HFF-Myc (cell line): ENCODE data around the gene HP.

Source experiments
- DNase-seq: peaks from one replicate; pipeline ENCODE4 v3.0.0-alpha.2; 2011; ENCODE audit warnings: low read depth; ENCODE audit errors: extremely low read depth
- H3K4me3 ChIP-seq: replicated peaks from 2 replicates; pipeline ENCODE4 v1.5.1; 2011; ENCODE audit warnings: low read depth, mild to moderate bottlenecking, control low read depth, low read length
- TF ChIP-seq, protein P1 (sequence below): IDR thresholded peaks from 2 replicates; pipeline ENCODE4 v1.5.1; 2012; ENCODE audit warnings: mild to moderate bottlenecking, low read depth, low read length, control low read depth; ENCODE audit errors: missing control alignments

HP gene

DNA sequence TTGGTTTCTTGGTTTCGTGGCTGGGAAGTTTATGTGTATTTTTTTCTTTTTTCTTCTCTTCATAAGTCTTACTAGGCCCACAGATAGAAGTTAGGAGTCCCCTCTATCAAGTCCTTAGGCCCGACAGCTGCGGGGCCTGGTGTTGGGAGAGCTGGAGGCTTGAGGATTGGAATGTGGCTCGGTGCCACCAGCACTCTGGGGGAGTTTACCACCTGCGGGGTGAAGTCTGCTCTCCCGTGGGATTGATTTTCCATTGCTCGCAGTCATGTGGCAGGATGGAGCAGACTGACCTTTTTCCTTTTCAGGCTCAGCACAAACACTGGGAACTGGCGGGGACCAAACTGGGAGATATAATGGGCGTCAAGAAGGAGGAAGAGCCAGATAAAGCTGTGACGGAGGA lies 46.9 kb downstream of the HP start:
- TF ChIP-seq, protein P1, sequence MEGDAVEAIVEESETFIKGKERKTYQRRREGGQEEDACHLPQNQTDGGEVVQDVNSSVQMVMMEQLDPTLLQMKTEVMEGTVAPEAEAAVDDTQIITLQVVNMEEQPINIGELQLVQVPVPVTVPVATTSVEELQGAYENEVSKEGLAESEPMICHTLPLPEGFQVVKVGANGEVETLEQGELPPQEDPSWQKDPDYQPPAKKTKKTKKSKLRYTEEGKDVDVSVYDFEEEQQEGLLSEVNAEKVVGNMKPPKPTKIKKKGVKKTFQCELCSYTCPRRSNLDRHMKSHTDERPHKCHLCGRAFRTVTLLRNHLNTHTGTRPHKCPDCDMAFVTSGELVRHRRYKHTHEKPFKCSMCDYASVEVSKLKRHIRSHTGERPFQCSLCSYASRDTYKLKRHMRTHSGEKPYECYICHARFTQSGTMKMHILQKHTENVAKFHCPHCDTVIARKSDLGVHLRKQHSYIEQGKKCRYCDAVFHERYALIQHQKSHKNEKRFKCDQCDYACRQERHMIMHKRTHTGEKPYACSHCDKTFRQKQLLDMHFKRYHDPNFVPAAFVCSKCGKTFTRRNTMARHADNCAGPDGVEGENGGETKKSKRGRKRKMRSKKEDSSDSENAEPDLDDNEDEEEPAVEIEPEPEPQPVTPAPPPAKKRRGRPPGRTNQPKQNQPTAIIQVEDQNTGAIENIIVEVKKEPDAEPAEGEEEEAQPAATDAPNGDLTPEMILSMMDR, result no peak
- no peak overlapping the region for H3K4me3 ChIP-seq
- DNase-seq, result no peak

DNA sequence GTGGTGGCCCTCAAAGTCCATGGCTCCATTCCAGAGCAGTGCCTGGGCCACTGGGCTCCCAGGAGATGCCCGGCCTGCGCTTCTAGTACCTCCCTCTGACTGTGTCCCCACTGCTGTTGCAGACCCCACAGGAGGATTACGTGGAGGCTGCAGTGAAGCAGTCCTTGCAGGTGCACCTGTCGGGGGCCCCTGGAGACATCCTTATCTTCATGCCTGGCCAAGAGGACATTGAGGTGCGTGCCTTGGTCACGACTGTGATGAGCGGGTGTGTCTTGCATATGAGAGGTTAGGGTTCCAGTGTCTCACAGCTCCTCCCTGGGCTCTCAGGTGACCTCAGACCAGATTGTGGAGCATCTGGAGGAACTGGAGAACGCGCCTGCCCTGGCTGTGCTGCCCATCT lies 50.6 kb downstream of the HP start:
- DNase-seq, result no peak
- H3K4me3 ChIP-seq, result no peak overlapping the region
- TF ChIP-seq, protein P1, result no peak

- TF ChIP-seq, protein P1, result no peak
- no peak overlapping the region for H3K4me3 ChIP-seq
- DNase-seq, result no peak
Measured at GRCh38 chr16:72105978-72106377, 51.7 kb downstream of the HP start.

GRCh38 chr16:72107371-72107770 lies 53.1 kb downstream of the HP start:
- DNase-seq, result no peak
- H3K4me3 ChIP-seq, result no peak overlapping the region
- TF ChIP-seq, protein P1, result no peak

GRCh38 chr16:72108353-72109102 lies 54.2 kb downstream of the HP start:
- H3K4me3 ChIP-seq, result no peak overlapping the region
- DNase-seq, result no peak
- TF ChIP-seq, protein P1, result no peak

GRCh38 chr16:72109300-72109699 lies 55.0 kb downstream of the HP start:
- no peak for DNase-seq
- no peak overlapping the region for H3K4me3 ChIP-seq
- TF ChIP-seq, protein P1, result no peak
